GM10266 (cell line): ENCODE measurements around the gene SCAMP2.
"Not testable (repeated sequence)": the region's sequence is repeated elsewhere in the genome, so short reads cannot be mapped to it uniquely, and the experiment has no call there.

Source experiments
- DNase-seq: peaks from one replicate; pipeline ENCODE4 v3.0.0; 2012; ENCODE audit errors: extremely low spot score
- CTCF ChIP-seq: IDR thresholded peaks from 2 replicates; pipeline ENCODE4 v1.5.1; 2012; ENCODE audit warnings: mild to moderate bottlenecking, low read depth; ENCODE audit not compliant: control insufficient read depth, insufficient read depth; ENCODE audit errors: missing control alignments

SCAMP2 gene

GRCh38 chr15:74896316-74896715, 23.2 kb upstream of the SCAMP2 start:
- no peak for DNase-seq
- TF ChIP-seq CTCF, result no peak

- TF ChIP-seq CTCF, result no peak
- DNase-seq, result no peak
Measured at GRCh38 chr15:74895830-74896229, 22.7 kb upstream of the SCAMP2 start.

GRCh38 chr15:74894383-74894782, 21.2 kb upstream of the SCAMP2 start:
- not testable (repeated sequence) for DNase-seq

- no peak for TF ChIP-seq CTCF
- no peak for DNase-seq
Measured at GRCh38 chr15:74893627-74894026, 20.5 kb upstream of the SCAMP2 start.

GRCh38 chr15:74892931-74893330, 19.8 kb upstream of the SCAMP2 start:
- DNase-seq, result no peak
- no peak for TF ChIP-seq CTCF

GRCh38 chr15:74892313-74892712, 19.1 kb upstream of the SCAMP2 start:
- TF ChIP-seq CTCF, result no peak
- DNase-seq, result no peak

GRCh38 chr15:74891469-74891868, 18.3 kb upstream of the SCAMP2 start:
- DNase-seq, result no peak
- TF ChIP-seq CTCF, result no peak

GRCh38 chr15:74890665-74890960, 17.4 kb upstream of the SCAMP2 start:
- no peak for DNase-seq
- no peak for TF ChIP-seq CTCF
